Measurements from ENCODE around the gene RCE1.
"Not testable (repeated sequence)": the region's sequence is repeated elsewhere in the genome, so short reads cannot be mapped to it uniquely, and the experiment has no call there.

Gene RCE1

DNA sequence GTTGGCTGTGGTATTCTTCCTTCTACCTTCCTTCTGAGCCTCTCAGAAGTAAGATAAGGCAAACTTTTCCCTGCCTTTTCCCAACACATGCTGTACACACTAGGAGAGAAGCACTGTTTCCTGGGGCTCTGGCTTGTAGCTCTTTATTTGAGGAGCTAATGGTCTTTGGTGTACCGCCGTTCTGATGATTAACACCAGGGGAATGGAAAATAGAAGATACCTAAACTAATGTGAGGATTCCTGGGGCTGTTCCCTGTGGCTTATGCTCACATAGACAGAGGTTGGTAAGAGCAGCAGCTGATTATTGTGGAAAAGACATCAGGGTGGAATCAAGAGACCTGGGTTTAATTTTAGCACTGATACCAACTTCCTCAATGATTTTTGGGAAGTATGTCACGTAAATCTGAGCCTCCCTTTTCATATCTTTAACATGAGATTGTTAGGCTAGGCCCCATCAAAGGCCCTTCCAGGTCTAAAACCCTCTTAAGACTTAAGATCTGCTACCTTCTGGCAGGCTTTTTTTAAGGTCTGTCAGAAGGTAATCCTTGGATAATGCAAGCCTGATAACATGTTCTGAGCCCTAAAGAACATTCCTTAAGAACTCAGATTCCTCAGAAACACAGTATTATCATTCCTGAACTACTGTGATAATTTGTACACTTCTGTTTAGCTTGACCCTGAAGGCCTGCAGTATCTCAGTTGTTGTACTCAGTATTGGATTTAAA is 24.8 kb upstream of the RCE1 start:
- no peak for DNase-seq (ENCODE audit: low read depth)
- TF ChIP-seq, protein P1, sequence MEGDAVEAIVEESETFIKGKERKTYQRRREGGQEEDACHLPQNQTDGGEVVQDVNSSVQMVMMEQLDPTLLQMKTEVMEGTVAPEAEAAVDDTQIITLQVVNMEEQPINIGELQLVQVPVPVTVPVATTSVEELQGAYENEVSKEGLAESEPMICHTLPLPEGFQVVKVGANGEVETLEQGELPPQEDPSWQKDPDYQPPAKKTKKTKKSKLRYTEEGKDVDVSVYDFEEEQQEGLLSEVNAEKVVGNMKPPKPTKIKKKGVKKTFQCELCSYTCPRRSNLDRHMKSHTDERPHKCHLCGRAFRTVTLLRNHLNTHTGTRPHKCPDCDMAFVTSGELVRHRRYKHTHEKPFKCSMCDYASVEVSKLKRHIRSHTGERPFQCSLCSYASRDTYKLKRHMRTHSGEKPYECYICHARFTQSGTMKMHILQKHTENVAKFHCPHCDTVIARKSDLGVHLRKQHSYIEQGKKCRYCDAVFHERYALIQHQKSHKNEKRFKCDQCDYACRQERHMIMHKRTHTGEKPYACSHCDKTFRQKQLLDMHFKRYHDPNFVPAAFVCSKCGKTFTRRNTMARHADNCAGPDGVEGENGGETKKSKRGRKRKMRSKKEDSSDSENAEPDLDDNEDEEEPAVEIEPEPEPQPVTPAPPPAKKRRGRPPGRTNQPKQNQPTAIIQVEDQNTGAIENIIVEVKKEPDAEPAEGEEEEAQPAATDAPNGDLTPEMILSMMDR (IDR thresholded peaks at IDR 0.05; ENCODE audit: insufficient read depth, low read depth, low read length, missing control alignments) = no peak
- H3K4me3 ChIP-seq (ENCODE audit: low read length) = no peak overlapping the region

DNA sequence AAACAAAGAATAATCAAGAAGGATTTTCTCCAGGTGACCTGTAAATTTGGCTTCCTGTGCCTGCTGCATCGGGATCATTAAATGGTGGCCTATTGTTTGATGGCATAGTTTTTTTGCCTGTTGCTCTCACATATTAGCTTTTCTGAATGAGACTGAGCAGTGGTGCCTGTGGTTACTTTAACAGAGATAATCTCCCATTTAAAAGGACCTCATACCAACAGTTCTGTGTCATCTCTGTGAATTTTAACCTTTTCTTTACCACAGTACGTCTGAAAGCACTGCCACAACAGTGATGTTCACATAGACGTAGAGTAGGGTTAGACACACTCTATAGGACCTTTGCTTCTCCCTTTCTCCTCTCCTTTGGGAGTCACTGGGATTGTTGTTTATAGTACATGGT is 22.9 kb upstream of the RCE1 start:
- TF ChIP-seq, protein P1 (IDR thresholded peaks at IDR 0.05; ENCODE audit: insufficient read depth, low read depth, low read length, missing control alignments) = no peak
- DNase-seq (ENCODE audit: low read depth) = no peak
- no peak overlapping the region for H3K4me3 ChIP-seq (ENCODE audit: low read length)

DNA sequence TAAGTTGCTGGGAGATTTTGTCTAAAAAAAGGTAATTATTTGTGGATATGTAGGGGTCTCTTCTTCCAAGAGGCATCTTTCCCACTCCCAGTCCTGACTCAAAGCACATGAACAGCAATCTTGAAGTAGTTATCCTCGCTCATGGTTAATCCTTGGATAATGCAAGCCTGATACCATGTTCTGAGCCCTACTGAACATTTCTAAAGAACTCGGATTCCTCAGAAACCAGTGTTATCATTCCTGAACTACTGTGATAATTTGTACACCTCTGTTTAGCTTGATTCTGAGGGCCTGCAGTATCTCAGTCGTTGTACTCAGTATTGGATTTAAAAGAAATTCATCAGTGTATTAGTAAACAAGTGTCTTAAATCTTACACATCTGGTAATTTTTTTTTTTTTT is 22.3 kb upstream of the RCE1 start:
- DNase-seq (ENCODE audit: low read depth) = no peak
- TF ChIP-seq, protein P1 (IDR thresholded peaks at IDR 0.05; ENCODE audit: insufficient read depth, low read depth, low read length, missing control alignments) = no peak
- no peak overlapping the region for H3K4me3 ChIP-seq (ENCODE audit: low read length)

DNA sequence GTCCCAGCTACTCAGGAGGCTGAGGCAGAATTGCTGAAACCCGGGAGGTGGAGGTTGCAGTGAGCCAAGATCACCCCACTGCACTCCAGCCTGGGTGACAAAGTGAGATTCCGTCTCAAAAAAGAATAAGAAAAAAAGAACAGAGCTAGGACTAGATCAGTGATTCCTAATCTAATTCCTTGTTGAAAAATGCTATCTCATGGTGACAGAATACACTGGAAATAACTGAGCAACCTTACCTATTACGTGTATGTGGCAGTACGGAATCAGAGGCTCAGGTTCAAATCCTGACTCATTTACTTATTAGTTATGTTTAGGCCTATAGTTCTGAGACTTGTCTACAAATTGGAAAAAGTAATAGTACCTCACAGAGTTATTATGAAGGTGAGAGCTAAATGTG is 19.5 kb upstream of the RCE1 start:
- no peak overlapping the region for H3K4me3 ChIP-seq (ENCODE audit: low read length)
- DNase-seq (ENCODE audit: low read depth) = no peak
- TF ChIP-seq, protein P1 (IDR thresholded peaks at IDR 0.05; ENCODE audit: insufficient read depth, low read depth, low read length, missing control alignments) = no peak

DNA sequence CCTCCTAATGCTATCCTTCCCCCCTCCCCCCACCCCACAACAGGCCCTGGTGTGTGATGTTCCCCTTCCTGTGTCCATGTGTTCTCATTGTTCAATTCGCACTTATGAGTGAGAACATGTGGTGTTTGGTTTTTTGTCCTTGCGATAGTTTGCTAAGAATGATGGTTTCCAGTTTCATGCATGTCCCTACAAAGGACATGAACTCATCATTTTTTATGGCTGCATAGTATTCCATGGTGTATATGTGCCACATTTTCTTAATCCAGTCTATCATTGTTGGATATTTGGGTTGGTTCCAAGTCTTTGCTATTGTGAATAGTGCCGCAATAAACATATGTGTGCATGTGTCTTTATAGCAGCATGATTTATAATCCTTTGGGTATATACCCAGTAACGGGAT is 18.7 kb upstream of the RCE1 start:
- not testable (repeated sequence) for H3K4me3 ChIP-seq (ENCODE audit: low read length); DNase-seq (ENCODE audit: low read depth)

DNA sequence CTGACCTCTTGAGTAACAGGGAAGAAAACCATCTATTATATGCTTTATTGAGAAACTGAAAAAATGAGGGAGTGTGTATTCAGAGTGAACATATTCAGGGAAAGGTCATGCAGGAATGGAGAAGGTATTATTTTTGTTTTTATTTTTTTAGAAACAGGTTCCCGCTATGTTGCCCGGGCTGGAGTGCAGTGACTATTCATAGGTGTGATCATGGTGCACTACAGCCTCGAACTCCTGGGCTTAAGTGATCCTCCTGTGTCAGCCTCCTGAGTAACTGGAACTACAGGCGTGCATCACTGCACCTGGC is 8.7 kb upstream of the RCE1 start:
- DNase-seq (ENCODE audit: low read depth) = no peak
- TF ChIP-seq, protein P1 (IDR thresholded peaks at IDR 0.05; ENCODE audit: insufficient read depth, low read depth, low read length, missing control alignments) = no peak
- no peak overlapping the region for H3K4me3 ChIP-seq (ENCODE audit: low read length)

DNA sequence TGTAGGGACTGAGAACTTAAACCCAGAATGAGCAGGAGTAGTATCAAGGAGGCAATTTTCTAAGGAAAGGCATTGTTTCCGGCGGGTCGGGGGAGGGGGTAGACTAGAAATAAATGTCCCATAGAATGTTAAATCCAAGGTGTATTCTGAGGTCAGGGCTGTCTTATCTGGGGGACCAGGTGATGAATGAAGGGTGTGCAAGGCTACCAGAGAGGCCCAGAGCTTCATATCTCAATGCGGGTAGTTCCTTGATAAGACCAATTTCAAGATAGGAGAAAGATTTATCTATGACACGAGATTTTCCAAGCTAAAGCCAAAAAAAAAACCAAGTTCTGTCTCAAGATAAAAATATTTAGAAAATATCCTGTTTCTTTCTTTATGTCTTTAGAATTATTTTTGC is 8.3 kb upstream of the RCE1 start:
- no peak for DNase-seq (ENCODE audit: low read depth)
- TF ChIP-seq, protein P1 (IDR thresholded peaks at IDR 0.05; ENCODE audit: insufficient read depth, low read depth, low read length, missing control alignments) = no peak

More for the DNA sequence above, 8.3 kb upstream of the RCE1 start:
- no peak overlapping the region for H3K4me3 ChIP-seq (ENCODE audit: low read length)

Measured in epithelial cell of esophagus (primary cell).